Neuronal stem cell (in vitro differentiated cells): ENCODE data around the gene OR1L6.

Experiments
- DNase-seq: peaks from one replicate; pipeline ENCODE4 v3.0.0-alpha.2; 2013; ENCODE audit warnings: low spot score
- H2AFZ ChIP-seq: one replicate; pipeline ENCODE4 v1.6.1; 2013; ENCODE audit warnings: mild to moderate bottlenecking, low read length, inconsistent platforms
- H2AK5ac ChIP-seq: 2 replicates; pipeline ENCODE4 v1.6.1; 2013; ENCODE audit warnings: low read depth, mild to moderate bottlenecking, inconsistent platforms, low read length, moderate library complexity, mixed read lengths
- H2BK120ac ChIP-seq: 2 replicates; pipeline ENCODE4 v1.6.1; 2013; ENCODE audit warnings: low read depth, mild to moderate bottlenecking, inconsistent platforms, low read length, moderate library complexity, mixed read lengths
- H2BK12ac ChIP-seq: one replicate; pipeline ENCODE4 v1.6.1; 2013; ENCODE audit warnings: low read length, inconsistent platforms
- H2BK15ac ChIP-seq: 2 replicates; pipeline ENCODE4 v1.6.1; 2013; ENCODE audit warnings: mild to moderate bottlenecking, low read length, inconsistent platforms, mixed read lengths
- H2BK5ac ChIP-seq: one replicate; pipeline ENCODE4 v1.6.1; 2013; ENCODE audit warnings: inconsistent platforms, mild to moderate bottlenecking, low read length, moderate library complexity
- H3K14ac ChIP-seq: one replicate; pipeline ENCODE4 v1.6.1; 2013; ENCODE audit warnings: low read length, inconsistent platforms
- H3K18ac ChIP-seq: 2 replicates; pipeline ENCODE4 v1.6.1; 2013; ENCODE audit warnings: low read length, inconsistent platforms
- H3K23ac ChIP-seq: 2 replicates; pipeline ENCODE4 v1.6.1; 2013; ENCODE audit warnings: low read depth, mild to moderate bottlenecking, mixed read lengths, low read length, inconsistent platforms; ENCODE audit not compliant: poor library complexity
- H3K27ac ChIP-seq: replicated peaks from 3 replicates; pipeline ENCODE4 v1.5.1; 2013; ENCODE audit warnings: low read length, inconsistent platforms
- H3K27me3 ChIP-seq, 3 experiments: 2 replicates each; pipeline ENCODE4 v1.6.1; 2013; ENCODE audit warnings: low read length in 3 of 3, mild to moderate bottlenecking in 2 of 3, inconsistent platforms in 1 of 3, low read depth in 1 of 3, mixed read lengths in 1 of 3, moderate library complexity in 1 of 3; ENCODE audit not compliant: control insufficient read depth in 3 of 3, insufficient read depth in 3 of 3
- H3K36me3 ChIP-seq, 2 donors: replicated peaks in 1 of 2; 2 replicates each; pipeline ENCODE4 v1.6.1; 2013; ENCODE audit warnings: low read length in 2 of 2; ENCODE audit not compliant: control insufficient read depth in 2 of 2, insufficient read depth in 2 of 2
- H3K4ac ChIP-seq: 2 replicates; pipeline ENCODE4 v1.6.1; 2013; ENCODE audit warnings: inconsistent platforms, mild to moderate bottlenecking, low read length, moderate library complexity
- H3K4me1 ChIP-seq, 2 donors: 1 replicate in 1 of 2; 2 replicates in 1 of 2; pipeline ENCODE4 v1.6.1; 2013; ENCODE audit warnings: low read length in 2 of 2, low read depth in 1 of 2; ENCODE audit not compliant: control insufficient read depth in 2 of 2, insufficient read depth in 1 of 2
- H3K4me2 ChIP-seq: one replicate; pipeline ENCODE4 v1.6.1; 2013; ENCODE audit warnings: mild to moderate bottlenecking, low read length, inconsistent platforms; ENCODE audit not compliant: insufficient read depth, poor library complexity, severe bottlenecking
- H3K4me3 ChIP-seq, 2 donors: 2 replicates each; pipeline ENCODE4 v1.5.1; 2013; ENCODE audit warnings: low read length in 2 of 2, mild to moderate bottlenecking in 2 of 2, inconsistent platforms in 1 of 2, moderate library complexity in 1 of 2
- H3K79me1 ChIP-seq: one replicate; pipeline ENCODE4 v1.6.1; 2013; ENCODE audit warnings: low read depth, mild to moderate bottlenecking, inconsistent platforms, low read length, moderate library complexity
- H3K9ac ChIP-seq: one replicate; pipeline ENCODE4 v1.6.1; 2013; ENCODE audit warnings: mild to moderate bottlenecking, low read depth, low read length, inconsistent platforms; ENCODE audit not compliant: poor library complexity
- H3K9me3 ChIP-seq, 2 donors: replicated peaks in 1 of 2; 2 replicates each; pipeline versions ENCODE3 to v1.6.1; 2013; ENCODE audit warnings: low read length in 2 of 2, mild to moderate bottlenecking in 2 of 2, inconsistent platforms in 1 of 2, low read depth in 1 of 2, mixed read lengths in 1 of 2, moderate library complexity in 1 of 2; ENCODE audit not compliant: control insufficient read depth in 2 of 2, insufficient read depth in 1 of 2
- H4K8ac ChIP-seq: one replicate; pipeline ENCODE4 v1.6.1; 2013; ENCODE audit warnings: low read depth, mild to moderate bottlenecking, inconsistent platforms, low read length, moderate library complexity
- H4K91ac ChIP-seq: one replicate; pipeline ENCODE4 v1.6.1; 2013; ENCODE audit warnings: low read length, low read depth, mild to moderate bottlenecking, inconsistent platforms; ENCODE audit not compliant: poor library complexity
- WGBS, 2 donors: extraction: QIAGEN DNeasy Blood & Tissue Kit; methylation state at CpG; one replicate each; pipeline ENCODE4 v1.1.7; 2013; ENCODE audit warnings: missing lambda C conversion rate in 2 of 2, mixed read lengths in 1 of 2; ENCODE audit not compliant: insufficient read length in 2 of 2, insufficient replicate concordance in 1 of 2; ENCODE audit errors: extremely low coverage in 2 of 2; 5-methylcytosine and 5-hydroxymethylcytosine counted together

OR1L6 gene

DNA sequence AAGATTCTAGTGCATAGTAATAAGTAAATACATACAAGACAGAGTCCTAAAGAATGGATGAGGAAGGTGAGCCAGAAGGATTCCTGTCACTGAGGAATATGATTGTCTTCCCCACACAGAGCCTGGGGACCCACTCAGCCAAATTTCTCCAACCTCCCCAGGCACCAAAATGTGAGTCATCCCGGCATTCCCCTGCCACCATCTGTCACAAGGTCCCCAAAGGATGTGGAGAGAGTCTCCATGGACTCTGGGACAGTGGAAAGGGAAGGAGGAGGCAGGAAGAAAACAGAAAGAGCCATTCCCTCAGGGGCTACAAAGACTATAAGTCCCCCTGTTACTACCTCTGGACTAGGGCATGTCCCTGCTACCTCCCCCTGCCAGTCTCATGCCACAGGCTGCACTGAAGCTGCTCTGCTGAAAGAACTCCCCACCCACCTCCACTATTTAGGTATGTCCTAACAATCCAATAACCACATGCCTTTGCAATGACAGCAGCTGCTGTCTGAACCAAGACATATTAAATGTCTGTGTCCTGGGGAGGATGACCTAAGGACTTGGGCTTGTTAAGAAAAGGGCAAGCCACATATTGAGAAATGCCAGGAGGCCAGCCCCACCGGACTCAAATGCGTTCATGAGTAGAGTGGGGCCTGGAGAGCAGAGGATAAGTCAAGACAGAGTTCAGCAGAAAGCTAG lies 36.0 kb downstream of the OR1L6 start:
- no peak for DNase-seq
- Histone ChIP-seq H3K79me1 (no peaks in the 10 kb centered on the region), H3K27me3 (peaks cover 0 to 3% (median 0%) of the 10 kb centered on the region in 3 experiments), H3K4ac (no peak overlapping the region), H3K27ac (no peak overlapping the region), H3K9ac (no peak overlapping the region), H2AFZ (no peak overlapping the region), H2BK15ac (no peak overlapping the region), H3K14ac (no peak overlapping the region), H2AK5ac (no peak overlapping the region), H3K18ac (no peak overlapping the region), H2BK120ac (no peak overlapping the region), H4K8ac (no peak overlapping the region), H3K4me2 (no peak overlapping the region), H3K9me3 (peaks cover 0 to 8% of the 10 kb centered on the region in 2 donors), H3K23ac (no peak overlapping the region), H3K4me1 (no peaks in the 10 kb centered on the region), H2BK12ac (no peak overlapping the region), H4K91ac (no peak overlapping the region), H3K36me3 (no peaks in the 10 kb centered on the region), H2BK5ac (no peak overlapping the region), H3K4me3 (no peak overlapping the region)
- WGBS, 2 donors, result no CpG with 5 or more reads among the region's 3 CpGs

GRCh38 chr9:122779181-122779580 lies 37.1 kb downstream of the OR1L6 start:
- no peak overlapping the region for H2BK120ac ChIP-seq
- no peak overlapping the region for H4K91ac ChIP-seq
- H3K18ac ChIP-seq, result no peak overlapping the region
- no CpG with 5 or more reads among the region's 3 CpGs for WGBS, 2 donors
- no peak overlapping the region for H3K4me3 ChIP-seq
- H3K14ac ChIP-seq, result no peak overlapping the region
- H2AK5ac ChIP-seq, result no peak overlapping the region
- H3K9me3 ChIP-seq, result peaks cover 0 to 10% of the 10 kb centered on the region in 2 donors
- no peak overlapping the region for H2BK5ac ChIP-seq
- no peak overlapping the region for H2AFZ ChIP-seq
- DNase-seq, result no peak
- H2BK12ac ChIP-seq, result no peak overlapping the region
- H3K79me1 ChIP-seq, result no peaks in the 10 kb centered on the region
- H3K23ac ChIP-seq, result no peak overlapping the region
- no peak overlapping the region for H3K9ac ChIP-seq
- no peak overlapping the region for H3K4ac ChIP-seq
- no peak overlapping the region for H3K4me2 ChIP-seq
- no peak overlapping the region for H4K8ac ChIP-seq
- H3K36me3 ChIP-seq, result no peaks in the 10 kb centered on the region
- peaks cover 0 to 3% (median 0%) of the 10 kb centered on the region in 3 experiments for H3K27me3 ChIP-seq
- H3K4me1 ChIP-seq, result no peaks in the 10 kb centered on the region
- no peak overlapping the region for H3K27ac ChIP-seq
- no peak overlapping the region for H2BK15ac ChIP-seq

DNA sequence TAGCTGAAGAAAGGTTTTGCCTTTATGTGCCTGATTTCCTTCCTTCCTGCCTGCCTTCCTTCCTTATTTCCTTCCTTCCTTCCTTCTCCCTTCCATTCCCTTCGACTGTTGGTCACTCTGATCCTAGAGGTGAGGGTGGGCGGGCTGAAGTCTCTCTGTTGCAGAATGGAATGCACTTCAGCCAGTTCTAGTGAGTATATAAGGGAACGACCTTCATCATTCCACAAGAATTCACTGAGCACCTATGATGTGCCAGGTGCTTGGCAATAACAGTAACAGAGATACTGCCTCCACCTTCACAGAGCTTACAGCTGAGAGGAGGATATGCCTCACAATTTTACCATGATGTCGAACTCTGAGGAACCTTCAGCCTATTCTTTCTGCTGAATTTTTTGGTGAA lies 37.9 kb downstream of the OR1L6 start:
- DNase-seq, result no peak
- Histone ChIP-seq H3K27ac (no peak overlapping the region), H2BK120ac (no peak overlapping the region), H3K18ac (no peak overlapping the region), H3K9ac (no peak overlapping the region), H2BK5ac (no peak overlapping the region), H2AFZ (no peak overlapping the region), H3K4ac (no peak overlapping the region), H3K27me3 (peaks cover 0 to 7% (median 0%) of the 10 kb centered on the region in 3 experiments), H3K36me3 (no peaks in the 10 kb centered on the region), H4K91ac (no peak overlapping the region), H3K4me3 (no peak overlapping the region), H3K4me1 (no peaks in the 10 kb centered on the region), H3K79me1 (no peaks in the 10 kb centered on the region), H3K9me3 (peaks cover 0 to 10% of the 10 kb centered on the region in 2 donors), H2AK5ac (no peak overlapping the region), H2BK12ac (no peak overlapping the region), H4K8ac (no peak overlapping the region), H3K23ac (no peak overlapping the region), H3K14ac (no peak overlapping the region), H3K4me2 (no peak overlapping the region), H2BK15ac (no peak overlapping the region)
- no CpG with 5 or more reads among the region's 4 CpGs for WGBS, 2 donors

- Histone ChIP-seq H2BK120ac (no peak overlapping the region), H2BK12ac (no peak overlapping the region), H2AFZ (no peak overlapping the region), H2AK5ac (no peak overlapping the region), H3K14ac (no peak overlapping the region), H3K4me2 (no peak overlapping the region), H3K4me1 (no peaks in the 10 kb centered on the region), H3K4me3 (no peak overlapping the region), H4K8ac (no peak overlapping the region), H3K18ac (no peak overlapping the region), H2BK15ac (no peak overlapping the region), H3K79me1 (no peaks in the 10 kb centered on the region), H3K36me3 (no peaks in the 10 kb centered on the region), H3K4ac (no peak overlapping the region), H4K91ac (no peak overlapping the region), H2BK5ac (no peak overlapping the region), H3K27me3 (peaks cover 0 to 7% (median 0%) of the 10 kb centered on the region in 3 experiments), H3K9ac (no peak overlapping the region), H3K27ac (no peak overlapping the region), H3K23ac (no peak overlapping the region), H3K9me3 (peaks cover 0 to 10% of the 10 kb centered on the region in 2 donors)
- no peak for DNase-seq
- no CpG with 5 or more reads among the region's 3 CpGs for WGBS, 2 donors
These were observed 39.6 kb downstream of the OR1L6 start for GRCh38 chr9:122781671-122782070.
